Liver (tissue), 3 donors: ENCODE results near the gene CTXND1.

ENCODE experiments used
- CTCF ChIP-seq: fragments of 150-350 bp; IDR thresholded peaks from 2 replicates; pipeline ENCODE4 v1.5.1; 2017; ENCODE audit warnings: improper control_type of control experiment, low read depth, low read length; ENCODE audit not compliant: missing input control
- GABPA ChIP-seq, 2 donors: IDR thresholded peaks in 1 of 2; conservative IDR thresholded peaks in 1 of 2; 2 replicates each; pipeline ENCODE4 v1.6.1; 2016; ENCODE audit warnings: antibody characterized with exemption in 2 of 2, mild to moderate bottlenecking in 1 of 2, moderate library complexity in 1 of 2
- RAD21 ChIP-seq, 2 donors: IDR thresholded peaks; 2 replicates each; pipeline ENCODE4 v1.6.1; 2016; ENCODE audit warnings: antibody characterized with exemption in 2 of 2, mild to moderate bottlenecking in 2 of 2
- donor health status: healthy.
- donor health status: healthy.

DNA sequence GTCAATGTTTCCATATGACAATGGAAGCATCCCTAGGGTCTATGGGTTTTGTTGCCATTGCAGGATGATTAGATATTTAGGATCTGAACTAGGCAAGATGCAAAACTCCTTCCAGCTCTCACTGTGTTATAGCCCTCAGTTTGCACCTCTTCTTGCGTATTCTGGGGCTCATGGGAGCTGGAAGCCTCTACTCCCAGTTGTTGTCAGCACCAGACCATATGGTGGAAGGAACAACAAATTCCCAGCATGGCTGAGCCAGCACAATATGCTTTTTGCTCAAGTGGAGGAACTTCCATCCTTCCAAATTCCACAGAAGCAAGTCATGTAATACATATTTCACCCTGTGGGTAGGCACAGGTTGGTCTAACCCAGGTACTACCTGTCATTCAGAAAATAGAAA, 18.5 kb upstream of the CTXND1 start:
- TF ChIP-seq CTCF (no peak), RAD21 (IDR thresholded peaks at IDR 0.05) (no peak), GABPA (IDR thresholded peaks at IDR 0.05 in 1 of 2, conservative IDR thresholded peaks at IDR 0.05 in 1 of 2) (no peak)
